B cell (primary cell): ENCODE results near the gene ERICH6. TPM values are rescaled to one million over a fixed set of nuclear protein-coding genes. Genes with fewer than 3 reads are reported as not detected.

ENCODE experiments used
- ATAC-seq: fragments of 200-7000 bp; cut with Tn5 transposase; one replicate; pipeline ENCODE4 v1.10.0; 2021; ENCODE audit warnings: low read depth, mild to moderate bottlenecking, moderate number of reproducible peaks, moderate library complexity
- CTCF ChIA-PET: fragments of 350-600 bp; sonication (Branson Sonifier 250); formaldehyde crosslinking; loops from one replicate; lab custom pipeline; 2021; ENCODE audit warnings: antibody characterized with exemption, inconsistent platforms; lab: Charles Lee
- POLR2A ChIA-PET: fragments of 350-600 bp; sonication (Branson Sonifier 250); formaldehyde crosslinking; loops from one replicate; lab custom pipeline; 2021; ENCODE audit warnings: antibody characterized with exemption; lab: Charles Lee
- DNase-seq: peaks from one replicate; pipeline ENCODE4 v3.0.0; 2013
- H2AFZ ChIP-seq: 2 replicates; pipeline ENCODE4 v1.6.1; 2012; ENCODE audit warnings: mild to moderate bottlenecking, low read depth, low read length; ENCODE audit not compliant: insufficient read depth, poor library complexity, severe bottlenecking
- H3K27ac ChIP-seq, 2 donors: 1 replicate in 1 of 2; 2 replicates in 1 of 2; pipeline ENCODE4 v1.5.1; 2012 to 2013; ENCODE audit warnings: low read length in 2 of 2, mild to moderate bottlenecking in 2 of 2, moderate library complexity in 1 of 2
- H3K27me3 ChIP-seq, 4 experiments: fragments of 200-600 bp in 1 of 4; sonication (generic) in 1 of 4; replicated peaks in 1 of 4; 1 replicate in 2 of 4; 2 replicates in 2 of 4; pipeline versions ENCODE4 v1.6.1 to v1.7.0; 2013 to 2016; ENCODE audit warnings: low read length in 3 of 4, mild to moderate bottlenecking in 2 of 4, mixed read lengths in 1 of 4, moderate library complexity in 1 of 4; ENCODE audit not compliant: insufficient read depth in 4 of 4, control insufficient read depth in 3 of 4; ENCODE audit errors: control extremely low read depth in 1 of 4
- H3K36me3 ChIP-seq, 2 experiments: replicated peaks in 1 of 2; 1 replicate in 1 of 2; 2 replicates in 1 of 2; pipeline versions ENCODE4 v1.6.1 to v1.7.1; 2013; ENCODE audit warnings: low read length in 1 of 2; ENCODE audit not compliant: insufficient read depth in 2 of 2, control insufficient read depth in 1 of 2; ENCODE audit errors: control extremely low read depth in 1 of 2, extremely low read depth in 1 of 2
- H3K4me1 ChIP-seq, 2 donors: fragments of 200-600 bp in 1 of 2; sonication (generic) in 1 of 2; 1 replicate in 1 of 2; 2 replicates in 1 of 2; pipeline versions ENCODE4 v1.5.1 to v1.6.1; 2013 to 2017; ENCODE audit warnings: low read length in 2 of 2; ENCODE audit not compliant: control insufficient read depth in 2 of 2, insufficient read depth in 2 of 2
- H3K4me2 ChIP-seq: replicated peaks from 2 replicates; pipeline ENCODE3; 2012; ENCODE audit warnings: mild to moderate bottlenecking, low read depth, low read length; ENCODE audit not compliant: poor library complexity, severe bottlenecking
- H3K4me3 ChIP-seq, 5 experiments: fragments of 200-600 bp in 1 of 5; sonication (generic) in 1 of 5; 1 replicate in 3 of 5; 2 replicates in 2 of 5; pipeline versions ENCODE4 v1.5.1 to v1.7.0; 2011 to 2016; ENCODE audit warnings: low read length in 4 of 5, mild to moderate bottlenecking in 4 of 5, low read depth in 2 of 5, control low read depth in 1 of 5, moderate library complexity in 1 of 5; ENCODE audit not compliant: insufficient read depth in 1 of 5; ENCODE audit errors: control extremely low read depth in 1 of 5, extremely low read depth in 1 of 5
- H3K79me2 ChIP-seq: fragments of 200-600 bp; sonication (generic); one replicate; pipeline ENCODE4 v1.6.0; 2016; ENCODE audit warnings: low read length; ENCODE audit not compliant: control insufficient read depth, insufficient read depth
- H3K9ac ChIP-seq: fragments of 200-600 bp; sonication (generic); 2 replicates; pipeline ENCODE4 v1.6.1; 2017; ENCODE audit warnings: mild to moderate bottlenecking, low read length, moderate library complexity
- H3K9me3 ChIP-seq, 3 donors: one replicate each; pipeline versions ENCODE4 v1.6.1 to v1.7.1; 2013; ENCODE audit warnings: low read length in 2 of 3; ENCODE audit not compliant: control insufficient read depth in 2 of 3, insufficient read depth in 1 of 3; ENCODE audit errors: control extremely low read depth in 1 of 3
- H4K20me1 ChIP-seq: 2 replicates; pipeline ENCODE4 v1.6.0; 2012; ENCODE audit warnings: mild to moderate bottlenecking, low read length; ENCODE audit not compliant: insufficient read depth, control insufficient read depth, poor library complexity, severe bottlenecking
- H3K27ac Mint-ChIP-seq: one replicate; pipeline ENCODE4 v1.8.0; 2021; ENCODE audit warnings: mixed read lengths
- H3K27me3 Mint-ChIP-seq: one replicate; pipeline ENCODE4 v1.8.0; 2021; ENCODE audit warnings: mixed read lengths
- H3K4me1 Mint-ChIP-seq: one replicate; pipeline ENCODE4 v1.8.0; 2021; ENCODE audit warnings: mixed read lengths
- H3K4me3 Mint-ChIP-seq: one replicate; pipeline ENCODE4 v1.8.0; 2021; ENCODE audit warnings: mixed read lengths
- H3K9me3 Mint-ChIP-seq: one replicate; pipeline ENCODE4 v1.8.0; 2022; ENCODE audit warnings: mixed read lengths; ENCODE audit not compliant: insufficient read depth
- CTCF ChIP-seq: fragments of 200-600 bp; IDR thresholded peaks from one replicate; pipeline ENCODE4 v1.8.0; 2022; ENCODE audit warnings: antibody characterized with exemption, mild to moderate bottlenecking
- EZH2 ChIP-seq: IDR thresholded peaks from 2 replicates; pipeline ENCODE4 v1.6.1; 2012; ENCODE audit warnings: borderline replicate concordance, low read depth, mild to moderate bottlenecking, moderate library complexity, low read length; ENCODE audit not compliant: insufficient read depth, poor library complexity, severe bottlenecking
- WGBS: methylation state at CpG from one replicate; pipeline ENCODE4 v1.1.5; 2013; ENCODE audit warnings: missing lambda C conversion rate; ENCODE audit not compliant: insufficient coverage; 5-methylcytosine and 5-hydroxymethylcytosine counted together
- intact Hi-C: fragments of 100-400 bp; cut with micrococcal nuclease; formaldehyde crosslinking; loops from one replicate; pipeline ENCODE4 v1.10.0; 2022
- polyA plus RNA-seq: library from polyadenylated mRNA; depleted of rRNA; stranded (reverse); fragments of >200 nt; gene quantifications from 2 replicates; pipeline ENCODE4 v1.2.3, GENCODE V29; 2012
- total RNA-seq, 2 donors: library from RNA; stranded (reverse); fragments of 120-200 nt in 1 of 2; gene quantifications; 1 replicate in 1 of 2; 2 replicates in 1 of 2; pipeline versions ENCODE4 v1.2.3 to v1.2.4, GENCODE V29; 2013 to 2022

The ERICH6 gene
- total and polyA plus RNA-seq, 2 donors (not counting 1 experiment from before 2014, with no cell fraction given) = 0.44 TPM; not detected in 1

GRCh38 chr3:150721285-150722130, 17.8 kb upstream of the ERICH6 start:
- Histone ChIP-seq H3K27me3 (no peaks in the 10 kb centered on the region), H3K9ac (no peak overlapping the region), H3K4me2 (peak overlapping the region; percentile 33), H3K79me2 (no peaks in the 10 kb centered on the region), H2AFZ (peak overlapping the region; percentile 65), H4K20me1 (no peaks in the 10 kb centered on the region), H3K27ac (no peak overlapping the region), H3K4me3 (no peak overlapping the region), H3K9me3 (no peaks in the 10 kb centered on the region), H3K4me1 (peaks cover 0 to 5% of the 10 kb centered on the region in 2 donors), H3K36me3 (no peaks in the 10 kb centered on the region)
- Mint-ChIP-seq H3K4me3 (no peak overlapping the region), H3K9me3 (no peaks in the 10 kb centered on the region), H3K27me3 (no peaks in the 10 kb centered on the region), H3K27ac (no peak overlapping the region), H3K4me1 (peaks cover 2% of the 10 kb centered on the region)
- ATAC-seq = peak; percentile 95
- ChIA-PET POLR2A (no interaction called here), CTCF (interaction anchor here (0.6 to 3.7 kb wide), 38 partner anchors 8 to 1892 kb away, joined by 3 to 70 read pairs (median 4); partner anchors contain the start of genes EIF2A, ERICH6, SERP1 and SIAH2)
- intact Hi-C loops = loop anchor here (1.0 kb wide), 4 partner anchors 42 to 425 kb away; partner anchors contain the start of gene SIAH2
- TF ChIP-seq CTCF = peak; percentile 89
- TF ChIP-seq EZH2 = no peak
- peak; percentile 82 for DNase-seq
- WGBS = 80% methylated on average over 1 of the region's 13 CpGs

- H3K79me2 ChIP-seq = no peaks in the 10 kb centered on the region
- H3K4me1 ChIP-seq = peaks cover 0 to 5% of the 10 kb centered on the region in 2 donors
- H3K27ac ChIP-seq = no peak overlapping the region
- no peak overlapping the region for H3K9ac ChIP-seq
- TF ChIP-seq CTCF (no peak), EZH2 (no peak)
- no peaks in the 10 kb centered on the region for H3K9me3 ChIP-seq
- POLR2A ChIA-PET = no interaction called here
- H3K27me3 Mint-ChIP-seq = no peaks in the 10 kb centered on the region
- CTCF ChIA-PET = interaction anchor here (0.7 to 3.7 kb wide), 16 partner anchors 9 to 424 kb away, joined by 3 to 70 read pairs (median 4); partner anchors contain the start of genes ERICH6 and SIAH2
- H4K20me1 ChIP-seq = no peaks in the 10 kb centered on the region
- H2AFZ ChIP-seq = no peak overlapping the region
- WGBS = 83% methylated on average over 1 of the region's 3 CpGs
- H3K4me3 Mint-ChIP-seq = no peak overlapping the region
- H3K4me3 ChIP-seq = no peak overlapping the region
- no peak for ATAC-seq
- H3K9me3 Mint-ChIP-seq = no peaks in the 10 kb centered on the region
- H3K27ac Mint-ChIP-seq = no peak overlapping the region
- no peaks in the 10 kb centered on the region for H3K36me3 ChIP-seq
- DNase-seq = no peak
- H3K4me1 Mint-ChIP-seq = peaks cover 2% of the 10 kb centered on the region
- no peak overlapping the region for H3K4me2 ChIP-seq
- no peaks in the 10 kb centered on the region for H3K27me3 ChIP-seq
- intact Hi-C loops = no loop called here
These were observed 16.7 kb upstream of the ERICH6 start for GRCh38 chr3:150720444-150720843.
